ENCODE results near the gene SPIN2A.

GRCh38 chrX:57104406-57104805, 32.8 kb downstream of the SPIN2A start:
- no peak for TF ChIP-seq HDAC2 (IDR thresholded peaks at IDR 0.05; ENCODE audit: borderline replicate concordance in 1 of 2, low read depth in 2 of 2, low read length in 2 of 2)
- TF ChIP-seq, protein P1, sequence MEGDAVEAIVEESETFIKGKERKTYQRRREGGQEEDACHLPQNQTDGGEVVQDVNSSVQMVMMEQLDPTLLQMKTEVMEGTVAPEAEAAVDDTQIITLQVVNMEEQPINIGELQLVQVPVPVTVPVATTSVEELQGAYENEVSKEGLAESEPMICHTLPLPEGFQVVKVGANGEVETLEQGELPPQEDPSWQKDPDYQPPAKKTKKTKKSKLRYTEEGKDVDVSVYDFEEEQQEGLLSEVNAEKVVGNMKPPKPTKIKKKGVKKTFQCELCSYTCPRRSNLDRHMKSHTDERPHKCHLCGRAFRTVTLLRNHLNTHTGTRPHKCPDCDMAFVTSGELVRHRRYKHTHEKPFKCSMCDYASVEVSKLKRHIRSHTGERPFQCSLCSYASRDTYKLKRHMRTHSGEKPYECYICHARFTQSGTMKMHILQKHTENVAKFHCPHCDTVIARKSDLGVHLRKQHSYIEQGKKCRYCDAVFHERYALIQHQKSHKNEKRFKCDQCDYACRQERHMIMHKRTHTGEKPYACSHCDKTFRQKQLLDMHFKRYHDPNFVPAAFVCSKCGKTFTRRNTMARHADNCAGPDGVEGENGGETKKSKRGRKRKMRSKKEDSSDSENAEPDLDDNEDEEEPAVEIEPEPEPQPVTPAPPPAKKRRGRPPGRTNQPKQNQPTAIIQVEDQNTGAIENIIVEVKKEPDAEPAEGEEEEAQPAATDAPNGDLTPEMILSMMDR (IDR thresholded peaks at IDR 0.05; ENCODE audit: control extremely low read depth in 1 of 3, insufficient read depth in 1 of 3, low read depth in 1 of 3, low read length in 3 of 3), result no peak
- TF ChIP-seq POLR2A (IDR thresholded peaks at IDR 0.05; ENCODE audit: control extremely low read depth in 1 of 2, low read depth in 2 of 2, low read length in 2 of 2), result no peak
- no peak for TF ChIP-seq EP300 (IDR thresholded peaks at IDR 0.05; ENCODE audit: borderline replicate concordance in 1 of 2, low read depth in 2 of 2, low read length in 2 of 2)
- no peak for TF ChIP-seq EZH2 (IDR thresholded peaks at IDR 0.05; ENCODE audit: low read depth, low read length, severe bottlenecking)

Data from H1 (cell line).